Forelimb muscle (tissue), 1 donor: Measurements from ENCODE around the gene NRTN. TPM values are rescaled to one million over a fixed set of nuclear protein-coding genes. Genes with fewer than 3 reads are reported as not detected.

Experiments used
- DNase-seq: peaks from one replicate; pipeline ENCODE4 v3.0.0-alpha.2; 2013; ENCODE audit warnings: low read depth
- polyA plus RNA-seq: library from polyadenylated mRNA; unstranded; fragments of 120-200 nt; gene quantifications from one replicate; pipeline ENCODE4 v1.2.1, GENCODE V29; 2013; ENCODE audit not compliant: insufficient read length

The NRTN gene
- polyA plus RNA-seq, 1 donor: 0.37 TPM

DNA sequence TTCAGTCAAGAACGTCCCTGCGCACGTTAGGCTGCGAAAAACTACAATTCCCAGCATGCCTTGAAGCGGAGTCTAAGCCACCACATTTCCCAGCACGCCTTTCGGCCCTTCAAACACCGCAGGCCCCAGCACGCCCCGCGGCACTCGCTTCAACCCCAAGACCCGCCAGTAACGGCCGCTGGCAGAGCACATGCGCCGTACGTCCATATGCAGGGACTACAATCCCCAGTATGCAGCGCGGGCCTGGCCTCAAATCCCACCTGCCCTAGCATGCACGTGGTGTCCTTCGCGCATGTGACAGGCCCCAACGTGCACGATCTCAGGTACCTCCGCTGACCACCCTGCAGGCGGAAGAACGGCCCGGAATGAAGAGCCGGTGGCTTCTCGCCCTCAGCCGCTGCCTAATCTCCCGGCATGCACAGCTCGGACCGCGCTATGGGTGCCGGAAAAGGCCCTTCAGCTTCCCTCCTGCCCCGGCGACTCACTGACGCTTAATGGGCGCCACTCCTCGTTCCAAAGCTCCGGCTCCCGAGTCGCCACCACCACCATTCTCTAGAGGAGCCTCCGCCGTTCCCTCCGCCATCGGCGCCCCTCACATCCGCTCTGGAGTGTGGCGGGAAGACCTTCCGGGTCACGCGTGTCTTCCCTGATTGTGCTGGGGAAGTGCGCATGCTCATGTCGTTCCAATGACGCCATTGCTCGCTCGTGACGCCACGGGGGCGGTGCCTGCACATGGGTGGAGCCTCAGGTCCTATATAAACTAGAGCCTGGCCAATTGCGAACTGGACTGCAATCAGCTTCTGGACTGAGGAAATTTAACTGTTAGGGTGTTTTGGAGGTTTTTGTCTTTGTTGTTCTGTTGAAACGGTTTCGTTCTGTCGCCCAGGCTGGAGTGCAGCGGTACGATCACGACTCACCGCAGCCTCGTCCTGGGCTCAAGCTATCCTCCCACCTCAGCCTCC, 14.0 kb upstream of the NRTN start, which contains the start of gene DUS3L:
DUS3L (minus strand) TSS at position 605 of the 962 bp plus-strand sequence; CDS start at position 583, 22 bp downstream.
- DNase-seq: peak; percentile 93

DNA sequence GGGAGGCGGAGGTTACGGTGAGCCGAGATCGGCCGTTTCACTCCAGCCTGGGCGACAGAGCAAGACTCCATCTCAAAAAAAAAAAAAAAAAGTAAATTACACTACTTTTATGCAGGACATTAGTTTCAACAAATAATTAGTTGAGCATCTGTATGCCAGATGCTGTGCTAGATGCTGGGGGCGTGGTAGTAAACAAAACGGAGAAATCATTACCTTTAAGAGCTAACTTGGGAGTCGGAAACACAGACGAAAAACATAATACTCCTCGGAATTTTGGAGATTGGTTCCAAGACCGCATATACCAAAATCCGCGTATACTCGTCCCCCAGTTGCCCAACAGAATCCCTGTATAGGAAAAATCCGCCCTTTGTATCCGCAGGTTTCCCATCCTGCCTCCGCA, 12.6 kb upstream of the NRTN start:
- no peak for DNase-seq

DNA sequence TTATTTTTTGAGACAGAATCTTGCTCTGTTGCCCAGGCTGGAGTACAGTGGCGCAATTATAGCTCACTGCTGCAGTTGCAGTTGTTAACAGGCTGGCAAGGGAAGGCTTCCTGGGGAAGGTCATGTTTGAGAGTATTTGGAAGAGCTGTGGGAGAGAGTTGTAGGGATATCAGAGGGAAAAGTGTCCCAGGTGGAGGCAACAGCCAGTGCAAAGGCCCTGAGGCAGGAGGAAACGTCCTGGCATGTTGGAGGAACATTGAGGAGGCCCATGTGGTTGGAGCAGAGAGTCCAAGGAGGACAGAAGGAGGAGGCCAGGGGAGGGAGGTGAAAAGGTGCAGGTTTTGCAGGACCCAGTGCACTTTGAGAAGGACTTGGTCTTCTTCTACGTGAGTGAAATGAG, 11.7 kb upstream of the NRTN start:
- no peak for DNase-seq

DNA sequence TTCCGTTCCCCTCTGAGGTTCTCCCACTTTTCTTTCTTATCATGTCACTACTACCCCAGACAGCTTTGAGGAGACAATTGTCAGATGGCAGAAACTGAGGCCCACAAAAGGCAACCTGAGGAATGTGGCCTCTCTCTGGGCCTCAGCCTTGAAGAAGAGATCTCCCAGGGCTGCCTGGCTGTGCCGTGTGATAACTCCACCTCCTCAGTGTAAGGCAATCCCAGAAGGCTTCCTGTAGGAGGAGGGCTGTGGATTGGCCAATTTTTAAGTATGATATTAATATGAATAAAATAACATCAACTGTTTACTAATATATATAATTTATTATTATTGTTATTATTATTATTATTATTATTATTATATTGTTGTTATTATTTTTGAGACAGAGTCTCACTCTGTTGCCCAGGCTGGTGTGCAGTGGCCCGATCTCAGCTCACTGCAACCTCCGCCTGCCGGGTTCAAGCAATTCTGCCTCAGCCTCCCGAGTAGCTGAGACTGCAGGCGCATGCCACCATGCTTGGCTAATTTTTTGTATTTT, 9.4 kb upstream of the NRTN start:
- DNase-seq: no peak

- no peak for DNase-seq
These were observed 6.6 kb upstream of the NRTN start for GRCh38 chr19:5798244-5798643.

GRCh38 chr19:5799247-5800241, 5.3 kb upstream of the NRTN start:
- no peak for DNase-seq

GRCh38 chr19:5800361-5801270, 4.3 kb upstream of the NRTN start:
- no peak for DNase-seq

GRCh38 chr19:5801796-5802619, 2.9 kb upstream of the NRTN start:
- no peak for DNase-seq

GRCh38 chr19:5803441-5803751, 1.5 kb upstream of the NRTN start:
- no peak for DNase-seq

DNA sequence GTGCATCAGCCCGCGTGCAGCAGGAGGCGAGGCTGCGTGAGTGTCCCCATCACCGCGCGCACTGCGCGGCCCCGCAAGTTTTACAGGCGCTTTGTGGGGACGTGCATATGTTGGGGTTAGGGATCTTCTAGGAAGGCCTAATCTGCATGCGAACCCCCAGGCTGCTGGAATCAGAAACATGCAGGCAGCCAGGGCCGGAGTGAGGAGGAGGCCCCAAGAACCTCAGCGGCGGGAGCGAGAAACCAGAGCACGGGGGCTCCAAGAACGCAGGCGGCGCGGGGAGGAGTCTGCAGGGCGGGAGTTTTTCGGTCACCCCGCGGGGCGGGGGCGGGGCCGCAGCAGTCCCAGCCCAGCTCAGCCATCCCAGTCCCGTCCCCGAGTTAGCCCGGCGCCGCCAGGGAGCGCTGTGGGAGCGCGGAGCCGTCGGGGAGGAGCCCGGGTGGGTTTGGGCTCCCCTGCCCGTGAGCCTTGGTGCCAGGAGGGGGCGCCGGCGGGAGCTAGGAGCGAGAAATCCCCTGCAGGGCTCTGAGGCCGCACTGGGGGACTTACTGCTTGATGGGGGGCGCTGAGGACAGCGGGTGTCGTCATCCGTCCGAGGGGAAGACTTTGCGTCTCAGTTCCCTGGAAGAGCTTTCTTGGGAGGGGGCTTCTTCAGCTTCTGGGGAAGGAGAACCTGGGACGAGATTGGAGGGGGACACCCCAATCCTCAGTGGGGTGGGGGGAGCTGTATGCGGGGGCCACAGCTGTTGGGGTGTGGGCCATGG, 933 bp upstream of the NRTN start:
- peak; percentile 50 for DNase-seq

GRCh38 chr19:5805462-5806132, 730 bp downstream of the NRTN start:
- no peak for DNase-seq

DNA sequence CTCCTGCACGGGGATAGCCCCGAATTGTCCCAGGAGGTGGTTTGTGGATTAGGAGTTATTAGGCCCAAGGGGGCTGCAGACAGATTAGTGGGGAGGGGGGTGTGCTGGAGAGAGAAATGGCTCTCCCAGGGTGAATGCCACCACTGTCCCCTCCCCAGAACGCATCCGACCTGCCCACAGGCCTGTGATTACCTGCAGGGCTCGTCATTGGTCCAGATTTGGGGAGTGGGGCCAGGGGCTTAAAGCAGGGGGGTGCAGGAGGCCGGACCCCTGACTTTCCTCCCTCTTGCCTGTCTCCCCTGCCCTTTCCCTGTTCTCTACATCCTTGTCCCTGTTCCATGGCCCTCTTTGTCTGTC, 1.2 kb downstream of the NRTN start:
- DNase-seq: no peak

DNA sequence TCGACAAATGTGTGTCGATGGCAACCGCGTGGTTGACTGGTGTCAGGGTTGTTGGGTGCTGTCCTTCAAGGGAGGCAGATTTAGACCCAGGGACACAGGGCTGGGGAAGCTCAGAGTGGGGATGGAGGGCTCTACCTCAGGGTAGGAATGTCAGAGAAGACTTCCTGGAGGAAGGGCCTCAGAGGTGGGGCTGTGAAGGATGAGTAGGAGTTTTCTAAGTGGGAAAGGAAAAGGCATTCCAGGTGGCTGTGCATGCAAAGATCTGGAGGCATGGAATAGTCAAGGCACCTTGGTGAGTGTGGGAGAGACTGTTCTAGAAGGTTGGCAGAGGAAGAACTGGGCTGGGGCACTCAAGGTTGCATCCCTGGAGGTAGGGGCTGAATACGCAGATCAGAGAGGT, 2.0 kb downstream of the NRTN start:
- no peak for DNase-seq

DNA sequence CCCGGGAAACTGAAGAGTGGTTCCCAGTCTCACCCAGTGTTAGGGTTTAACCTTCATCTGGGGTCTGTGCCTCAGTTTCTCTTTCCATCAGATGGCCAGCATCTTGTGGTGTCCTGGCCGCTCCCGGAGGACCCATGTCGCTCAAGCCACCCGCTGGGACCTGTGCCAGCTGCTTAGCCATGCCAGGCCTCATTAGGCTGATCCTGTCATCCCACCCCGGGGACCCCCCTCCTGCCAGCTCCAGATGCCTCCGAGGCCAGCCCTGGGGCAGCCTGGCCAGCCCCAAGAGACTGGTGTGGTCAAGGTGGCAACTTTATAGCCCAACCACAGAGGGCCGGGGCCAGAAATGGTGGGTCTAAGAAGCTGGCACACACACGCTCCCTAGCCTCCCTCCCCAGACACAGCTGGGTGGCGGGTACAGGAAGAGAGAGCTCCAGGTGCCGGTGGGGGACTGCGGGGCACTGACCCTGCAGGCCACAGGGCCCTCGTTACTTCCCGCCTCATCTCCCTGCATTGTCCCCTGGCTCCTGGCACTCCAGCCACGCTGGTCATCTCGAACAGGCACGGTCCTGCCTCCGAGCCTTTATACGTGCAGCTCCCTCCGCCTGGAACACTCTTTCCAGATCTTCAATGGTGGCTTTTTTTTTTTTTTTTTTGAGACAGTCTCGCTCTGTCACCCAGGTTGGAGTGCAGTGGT, 3.4 kb downstream of the NRTN start:
- DNase-seq: no peak

DNA sequence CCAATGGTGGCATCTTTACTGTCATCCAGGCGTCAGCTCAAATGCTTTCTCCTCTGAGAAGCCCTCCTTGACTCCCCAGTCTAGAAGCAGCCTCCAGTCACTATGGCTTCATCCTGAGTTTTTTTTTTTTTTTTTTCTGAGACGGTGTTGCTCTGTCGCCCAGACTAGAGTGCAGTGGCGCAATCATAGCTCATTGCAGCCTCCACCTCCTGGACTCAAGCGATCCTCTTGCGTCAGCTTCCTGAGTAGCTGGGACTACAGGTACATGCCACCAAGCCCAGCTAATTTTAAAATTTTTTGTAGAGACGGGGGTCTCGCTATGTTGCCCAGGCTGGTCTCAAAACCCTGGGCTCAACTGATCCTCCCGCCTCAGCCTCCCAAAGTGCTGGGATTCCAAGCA, 4.2 kb downstream of the NRTN start:
- DNase-seq: no peak

GRCh38 chr19:5809469-5809868, 4.6 kb downstream of the NRTN start:
- no peak for DNase-seq

- no peak for DNase-seq
These were observed 6.2 kb downstream of the NRTN start for GRCh38 chr19:5811117-5811516.

DNA sequence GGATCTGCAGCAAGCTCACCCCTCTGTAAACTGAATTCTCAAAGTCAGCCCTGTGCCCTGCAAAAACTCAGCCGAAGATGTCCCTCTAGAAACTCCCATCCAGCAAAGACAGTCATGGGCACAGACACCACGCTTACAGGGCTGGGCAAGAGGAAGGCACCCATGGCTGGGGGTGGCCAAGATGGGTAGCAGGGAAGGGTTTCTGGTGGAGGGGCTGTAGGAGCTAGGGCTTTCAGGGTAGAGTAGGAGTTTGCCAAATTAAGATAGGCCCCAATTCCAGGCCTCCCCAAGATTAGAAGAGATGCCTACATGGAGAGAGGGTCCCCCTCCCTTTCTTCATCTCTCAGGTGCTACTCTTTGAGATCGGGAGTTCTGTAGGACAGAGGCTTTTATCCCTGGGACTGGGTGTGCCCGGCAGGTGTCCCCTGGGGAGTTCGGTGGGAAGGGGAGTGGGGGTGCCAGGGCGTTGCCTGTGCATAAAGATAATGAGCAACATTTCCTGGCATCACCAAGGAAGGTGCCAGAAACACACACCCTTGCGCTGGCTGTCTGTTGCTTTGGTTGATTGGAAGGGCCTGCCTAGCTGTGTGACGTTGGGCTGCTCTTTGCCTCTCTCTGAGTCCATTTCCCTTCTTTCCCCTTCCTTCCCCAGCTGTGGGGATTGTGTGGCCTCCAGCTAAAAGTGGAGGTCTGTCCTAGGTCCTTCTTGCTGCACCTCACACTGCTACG, 9.4 kb downstream of the NRTN start:
- DNase-seq: no peak
